HG03521 (cell line): ENCODE data around the gene ZNF337.
"Not testable (repeated sequence)": the region's sequence is repeated elsewhere in the genome, so short reads cannot be mapped to it uniquely, and the experiment has no call there.

Experiments
- ATAC-seq: cut with Tn5 transposase; IDR thresholded peaks from one replicate; pipeline ENCODE4 v1.9.1; 2021; ENCODE audit warnings: mild to moderate bottlenecking, moderate library complexity; ENCODE audit not compliant: unreplicated experiment

The ZNF337 gene

GRCh38 chr20:25696371-25697131, at the start of gene ZNF337:
TSS of gene ZNF337 (minus strand) at chr20:25696853. CDS start at chr20:25686417, 10,436 bp downstream.
- peak; percentile 97 for ATAC-seq

- ATAC-seq: no peak
These were observed 49.1 kb upstream of the ZNF337 start for GRCh38 chr20:25745738-25746137.

GRCh38 chr20:25745100-25745499, 48.4 kb upstream of the ZNF337 start:
- ATAC-seq: no peak

GRCh38 chr20:25744261-25744660, 47.6 kb upstream of the ZNF337 start:
- ATAC-seq: no peak

GRCh38 chr20:25741088-25741487, 44.4 kb upstream of the ZNF337 start:
- ATAC-seq: no peak

- no peak for ATAC-seq
These were observed 43.1 kb upstream of the ZNF337 start for GRCh38 chr20:25739615-25740320.

GRCh38 chr20:25738198-25738597, 41.5 kb upstream of the ZNF337 start:
- no peak for ATAC-seq

GRCh38 chr20:25733903-25734302, 37.2 kb upstream of the ZNF337 start:
- no peak for ATAC-seq

- no peak for ATAC-seq
These were observed 34.2 kb upstream of the ZNF337 start for GRCh38 chr20:25730862-25731261.

GRCh38 chr20:25726357-25726756, 29.7 kb upstream of the ZNF337 start:
- no peak for ATAC-seq

GRCh38 chr20:25725639-25726038, 29.0 kb upstream of the ZNF337 start:
- ATAC-seq: no peak

- no peak for ATAC-seq
These were observed 27.3 kb upstream of the ZNF337 start for GRCh38 chr20:25723975-25724374.

- no peak for ATAC-seq
These were observed 23.6 kb upstream of the ZNF337 start for GRCh38 chr20:25720285-25720684.

GRCh38 chr20:25718896-25719809, 22.5 kb upstream of the ZNF337 start:
- ATAC-seq: not testable (repeated sequence)

- ATAC-seq: no peak
These were observed 11.0 kb upstream of the ZNF337 start for GRCh38 chr20:25707695-25708094.

- ATAC-seq: no peak
These were observed 10.1 kb upstream of the ZNF337 start for GRCh38 chr20:25706793-25707192.

- ATAC-seq: no peak
These were observed 9.2 kb upstream of the ZNF337 start for GRCh38 chr20:25705830-25706351.

GRCh38 chr20:25704303-25704702, 7.7 kb upstream of the ZNF337 start:
- ATAC-seq: not testable (repeated sequence)

GRCh38 chr20:25700835-25701234, 4.2 kb upstream of the ZNF337 start:
- ATAC-seq: not testable (repeated sequence)

- no peak for ATAC-seq
These were observed 3.3 kb upstream of the ZNF337 start for GRCh38 chr20:25699914-25700313.

GRCh38 chr20:25697132-25697446, 436 bp upstream of the ZNF337 start:
- ATAC-seq: no peak
